ENCODE data around the gene HTR2C. TPM values are rescaled to one million over a fixed set of nuclear protein-coding genes. Genes with fewer than 3 reads are reported as not detected.

HTR2C gene
- total RNA-seq, 1 donor from 2014 or later: not detected

DNA sequence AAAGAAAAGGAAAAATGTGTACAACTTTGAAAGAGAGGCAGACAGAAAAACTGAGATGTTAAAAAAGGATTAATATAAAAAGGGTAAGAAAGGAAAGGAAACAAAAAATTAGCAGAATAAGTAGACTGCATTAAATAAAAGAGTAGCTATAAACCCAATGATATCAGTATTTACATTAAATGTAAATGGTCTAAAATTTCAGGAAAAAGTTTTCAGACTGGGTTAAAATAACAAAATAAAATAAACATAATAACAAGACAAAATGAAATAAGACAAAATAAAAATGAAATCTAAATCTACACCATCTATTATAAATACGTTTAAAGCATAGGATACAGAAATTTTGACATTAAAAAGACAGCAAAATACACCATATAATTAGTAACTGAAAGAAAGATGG is 199.0 kb downstream of the HTR2C start:
- CTCF ChIA-PET: no interaction called here
- no peak for ATAC-seq (ENCODE audit: low read depth)

DNA sequence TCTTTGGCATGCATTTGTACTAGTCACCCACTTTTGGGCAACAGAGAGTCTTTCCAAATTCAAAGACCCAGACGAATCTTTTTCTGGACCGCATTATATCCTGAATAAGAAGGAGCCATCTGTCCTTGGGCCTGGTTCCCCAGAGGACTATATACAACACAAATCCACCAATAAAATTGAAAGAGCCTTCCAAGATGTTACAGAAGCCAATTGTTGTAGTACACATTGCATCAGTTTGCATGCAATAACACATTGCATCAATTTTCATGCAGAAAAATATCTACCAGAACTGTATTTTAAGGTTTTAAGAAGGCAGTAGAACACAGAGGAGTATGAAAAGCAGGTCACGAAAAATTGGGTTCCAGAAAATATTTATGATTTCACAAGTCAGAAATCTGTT is 203.2 kb downstream of the HTR2C start:
- ChIA-PET CTCF (no interaction called here), POLR2A (no interaction called here)
- H3K4me3 Mint-ChIP-seq: no peak overlapping the region
- no peak overlapping the region for H3K27ac Mint-ChIP-seq
- intact Hi-C loops (cut with micrococcal nuclease): no loop called here
- no peaks in the 10 kb centered on the region for H3K4me1 Mint-ChIP-seq
- no peak for DNase-seq
- no peaks in the 10 kb centered on the region for H3K27me3 Mint-ChIP-seq
- H3K36me3 Mint-ChIP-seq (ENCODE audit: low read depth): no peaks in the 10 kb centered on the region
- TF ChIP-seq, protein P1, sequence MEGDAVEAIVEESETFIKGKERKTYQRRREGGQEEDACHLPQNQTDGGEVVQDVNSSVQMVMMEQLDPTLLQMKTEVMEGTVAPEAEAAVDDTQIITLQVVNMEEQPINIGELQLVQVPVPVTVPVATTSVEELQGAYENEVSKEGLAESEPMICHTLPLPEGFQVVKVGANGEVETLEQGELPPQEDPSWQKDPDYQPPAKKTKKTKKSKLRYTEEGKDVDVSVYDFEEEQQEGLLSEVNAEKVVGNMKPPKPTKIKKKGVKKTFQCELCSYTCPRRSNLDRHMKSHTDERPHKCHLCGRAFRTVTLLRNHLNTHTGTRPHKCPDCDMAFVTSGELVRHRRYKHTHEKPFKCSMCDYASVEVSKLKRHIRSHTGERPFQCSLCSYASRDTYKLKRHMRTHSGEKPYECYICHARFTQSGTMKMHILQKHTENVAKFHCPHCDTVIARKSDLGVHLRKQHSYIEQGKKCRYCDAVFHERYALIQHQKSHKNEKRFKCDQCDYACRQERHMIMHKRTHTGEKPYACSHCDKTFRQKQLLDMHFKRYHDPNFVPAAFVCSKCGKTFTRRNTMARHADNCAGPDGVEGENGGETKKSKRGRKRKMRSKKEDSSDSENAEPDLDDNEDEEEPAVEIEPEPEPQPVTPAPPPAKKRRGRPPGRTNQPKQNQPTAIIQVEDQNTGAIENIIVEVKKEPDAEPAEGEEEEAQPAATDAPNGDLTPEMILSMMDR (IDR thresholded peaks at IDR 0.05): no peak
- H3K9me3 Mint-ChIP-seq: no peaks in the 10 kb centered on the region
- ATAC-seq (ENCODE audit: low read depth): no peak

More for the DNA sequence above, 199.0 kb downstream of the HTR2C start:
- POLR2A ChIA-PET: no interaction called here
- Mint-ChIP-seq H3K4me3 (no peak overlapping the region), H3K27me3 (no peaks in the 10 kb centered on the region), H3K36me3 (ENCODE audit: low read depth) (no peaks in the 10 kb centered on the region), H3K4me1 (no peaks in the 10 kb centered on the region), H3K9me3 (no peaks in the 10 kb centered on the region), H3K27ac (no peak overlapping the region)
- no peak for DNase-seq
- intact Hi-C loops (cut with micrococcal nuclease): no loop called here
- TF ChIP-seq, protein P1 (IDR thresholded peaks at IDR 0.05): no peak

DNA sequence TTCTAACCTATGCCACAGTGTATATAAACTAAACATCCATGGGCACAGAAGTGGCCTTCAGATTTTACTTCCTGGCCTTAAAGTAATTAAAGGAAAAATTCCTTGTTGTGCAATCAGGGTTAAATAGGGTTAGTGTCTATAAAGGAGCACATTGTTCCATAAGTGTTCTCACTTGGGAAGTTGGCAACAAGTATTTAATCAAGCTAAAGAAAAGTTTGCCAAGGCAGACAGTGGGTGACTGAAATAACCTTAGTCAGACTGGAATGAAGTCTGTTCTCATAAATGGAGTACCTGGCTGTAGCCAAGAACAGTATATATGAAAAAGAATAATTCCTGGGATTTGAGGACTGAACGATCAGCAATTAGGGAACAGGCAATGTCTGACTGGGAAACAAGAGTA is 213.6 kb downstream of the HTR2C start:
- Mint-ChIP-seq H3K27ac (no peak overlapping the region), H3K9me3 (no peaks in the 10 kb centered on the region), H3K4me1 (no peaks in the 10 kb centered on the region), H3K27me3 (no peaks in the 10 kb centered on the region), H3K4me3 (no peak overlapping the region), H3K36me3 (ENCODE audit: low read depth) (no peaks in the 10 kb centered on the region)
- ChIA-PET POLR2A (no interaction called here), CTCF (no interaction called here)
- intact Hi-C loops (cut with micrococcal nuclease): no loop called here
- DNase-seq: no peak
- ATAC-seq (ENCODE audit: low read depth): no peak
- TF ChIP-seq, protein P1 (IDR thresholded peaks at IDR 0.05): no peak

DNA sequence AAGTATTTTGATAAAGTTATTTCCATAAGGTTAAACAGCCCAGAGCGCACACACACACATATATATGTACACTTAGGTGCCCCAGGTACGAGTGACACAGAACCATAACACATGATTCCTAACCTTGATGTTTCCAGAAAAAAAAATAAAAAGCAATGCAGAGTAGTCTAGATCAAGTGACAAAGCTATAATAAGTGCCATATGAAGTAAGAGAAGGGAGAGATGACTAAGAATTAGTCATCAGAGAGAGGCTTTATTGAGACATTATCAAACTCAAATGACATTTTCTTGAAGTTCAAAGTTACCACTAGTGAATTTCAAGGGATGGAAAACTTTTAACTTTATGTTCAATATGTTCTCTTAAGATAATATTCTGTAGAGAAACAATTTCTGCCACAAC is 215.0 kb downstream of the HTR2C start:
- Mint-ChIP-seq H3K4me3 (no peak overlapping the region), H3K36me3 (ENCODE audit: low read depth) (no peaks in the 10 kb centered on the region), H3K9me3 (no peaks in the 10 kb centered on the region), H3K27me3 (no peaks in the 10 kb centered on the region), H3K27ac (no peak overlapping the region), H3K4me1 (no peaks in the 10 kb centered on the region)
- CTCF ChIA-PET: no interaction called here
- POLR2A ChIA-PET: no interaction called here
- TF ChIP-seq, protein P1 (IDR thresholded peaks at IDR 0.05): no peak
- no peak for DNase-seq
- no peak for ATAC-seq (ENCODE audit: low read depth)
- intact Hi-C loops (cut with micrococcal nuclease): no loop called here

DNA sequence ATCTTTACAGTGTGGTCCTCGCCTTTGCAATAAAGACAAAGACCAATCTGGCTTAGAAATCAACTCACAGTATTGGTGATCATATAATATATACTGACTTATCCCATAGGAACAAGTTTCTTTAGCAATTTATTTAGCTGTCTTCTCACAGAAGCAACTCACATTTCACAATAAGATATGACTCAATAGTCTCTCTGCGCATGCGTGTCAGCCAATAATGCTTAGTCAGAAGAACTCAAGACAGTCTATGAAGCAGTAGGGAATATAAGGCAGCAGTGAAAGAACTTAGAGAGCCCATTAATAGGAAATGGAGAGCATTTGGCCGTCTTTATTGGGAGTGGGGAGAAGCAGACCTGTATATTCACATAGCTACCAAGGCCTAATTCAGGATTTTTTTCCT is 216.8 kb downstream of the HTR2C start:
- Mint-ChIP-seq H3K36me3 (ENCODE audit: low read depth) (no peaks in the 10 kb centered on the region), H3K4me3 (no peak overlapping the region), H3K27me3 (no peaks in the 10 kb centered on the region), H3K4me1 (no peaks in the 10 kb centered on the region), H3K9me3 (no peaks in the 10 kb centered on the region), H3K27ac (no peak overlapping the region)
- DNase-seq (no peak), ATAC-seq (ENCODE audit: low read depth) (no peak)
- TF ChIP-seq, protein P1 (IDR thresholded peaks at IDR 0.05): no peak
- ChIA-PET POLR2A (no interaction called here), CTCF (no interaction called here)
- intact Hi-C loops (cut with micrococcal nuclease): no loop called here

Measured in activated B cell treated with CpG ODN at 0.5 μM for 24 hours (primary cell).